ENCODE data around the gene CTIF.
"Not testable (repeated sequence)": the region's sequence is repeated elsewhere in the genome, so short reads cannot be mapped to it uniquely, and the experiment has no call there.

Gene CTIF

DNA sequence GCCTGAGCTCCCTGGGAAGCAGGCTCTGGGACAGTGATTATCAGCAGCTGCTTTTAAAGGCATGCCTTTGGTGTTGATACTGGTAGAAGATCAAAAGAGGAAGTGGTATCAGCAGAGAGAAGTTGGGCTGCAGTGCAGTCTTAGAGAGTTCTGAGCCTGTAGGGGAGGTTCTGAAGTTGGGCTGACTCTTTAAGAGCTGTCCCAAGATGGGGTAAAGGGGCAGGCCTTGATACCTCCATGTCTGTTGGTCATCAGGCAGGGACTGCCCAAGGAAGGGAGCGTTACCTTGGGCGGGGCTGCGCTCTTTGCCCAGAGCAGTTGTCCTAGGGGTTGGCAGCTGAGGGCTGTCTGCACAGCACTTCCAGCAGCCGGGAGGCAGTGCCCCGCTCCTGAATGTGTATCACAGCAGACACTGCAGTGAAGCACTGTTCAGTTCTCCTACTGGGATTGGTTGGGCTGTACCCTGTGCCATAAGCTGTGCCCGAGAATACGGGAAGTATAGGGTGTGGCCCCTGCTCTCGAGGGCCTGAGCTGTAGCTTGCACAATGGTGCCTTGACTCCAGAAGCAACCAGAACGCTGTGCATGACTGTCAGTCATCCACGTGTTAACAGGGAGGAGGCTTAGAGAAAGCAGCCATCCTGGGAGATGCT, 177.0 kb downstream of the CTIF start:
- no peak for DNase-seq

DNA sequence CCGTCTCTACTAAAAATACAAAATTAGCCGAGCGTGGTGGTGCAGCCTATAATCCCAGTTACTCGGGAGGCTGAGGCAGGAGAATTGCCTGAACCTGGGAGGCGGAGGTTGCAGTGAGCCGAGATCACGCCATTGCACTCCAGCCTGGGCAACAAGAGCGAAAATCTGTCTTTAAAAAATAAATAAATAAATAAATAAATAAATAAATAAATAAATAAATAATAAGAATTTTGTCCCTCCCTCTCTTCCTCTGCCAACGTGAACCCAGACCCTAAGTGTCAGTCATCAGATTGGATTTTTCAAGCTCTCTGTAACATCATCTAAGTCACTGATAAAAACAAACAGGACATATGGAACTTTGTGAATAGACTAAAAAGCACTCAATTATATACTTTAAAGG, 178.4 kb downstream of the CTIF start:
- DNase-seq, result not testable (repeated sequence)

- no peak for DNase-seq
These were observed 179.6 kb downstream of the CTIF start for GRCh38 chr18:48718251-48718959.

DNA sequence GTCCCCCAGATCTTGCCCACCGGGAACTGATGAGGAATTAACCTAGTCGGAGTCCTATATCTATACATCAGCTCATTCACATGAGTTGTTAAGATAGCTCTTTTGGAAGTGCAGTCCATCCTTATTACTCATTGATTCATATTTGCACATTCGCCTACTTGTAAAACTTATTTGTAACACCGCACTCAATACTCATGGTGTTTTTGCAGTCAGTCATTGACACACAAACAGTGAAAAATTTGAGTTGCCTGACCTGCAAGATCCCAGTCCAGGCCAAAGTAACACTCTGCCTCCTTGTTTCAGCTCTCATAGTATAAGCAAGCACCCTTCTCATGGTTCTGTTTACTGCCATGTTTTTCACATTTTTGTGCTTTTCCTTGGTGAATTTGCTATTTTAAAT, 180.6 kb downstream of the CTIF start:
- DNase-seq, result no peak

DNA sequence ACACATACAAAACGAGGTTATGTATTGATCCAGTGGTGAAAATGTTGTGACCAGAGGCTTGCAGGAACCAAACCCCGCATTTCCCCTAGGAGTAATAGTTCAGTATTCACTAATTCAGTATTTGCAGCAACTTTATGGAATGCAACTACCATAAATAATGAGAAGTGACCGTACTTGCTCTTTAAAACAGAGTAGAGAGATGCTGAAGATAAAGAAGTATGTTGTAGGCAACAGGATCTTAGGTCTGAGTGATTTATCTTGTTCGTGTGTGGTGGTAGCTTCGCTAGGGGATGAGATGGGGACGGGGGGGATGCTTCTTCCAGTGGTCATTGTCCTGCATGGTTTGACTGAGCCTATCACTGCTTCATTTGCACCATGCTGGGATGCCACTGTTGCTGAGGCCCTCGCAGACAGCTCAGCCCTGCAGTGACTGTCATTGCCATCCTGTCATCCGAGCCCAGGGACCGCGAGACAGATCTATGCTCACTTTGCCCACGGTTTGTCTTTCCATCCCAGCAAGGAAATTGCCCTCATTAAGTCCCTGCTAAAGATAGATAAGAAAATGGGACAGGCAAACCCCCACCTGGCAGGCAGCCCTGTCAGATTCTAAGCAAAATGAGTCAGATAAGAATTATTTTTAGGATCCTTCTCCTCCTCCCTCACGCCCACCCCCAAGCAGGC, 181.3 kb downstream of the CTIF start:
- no peak for DNase-seq

DNA sequence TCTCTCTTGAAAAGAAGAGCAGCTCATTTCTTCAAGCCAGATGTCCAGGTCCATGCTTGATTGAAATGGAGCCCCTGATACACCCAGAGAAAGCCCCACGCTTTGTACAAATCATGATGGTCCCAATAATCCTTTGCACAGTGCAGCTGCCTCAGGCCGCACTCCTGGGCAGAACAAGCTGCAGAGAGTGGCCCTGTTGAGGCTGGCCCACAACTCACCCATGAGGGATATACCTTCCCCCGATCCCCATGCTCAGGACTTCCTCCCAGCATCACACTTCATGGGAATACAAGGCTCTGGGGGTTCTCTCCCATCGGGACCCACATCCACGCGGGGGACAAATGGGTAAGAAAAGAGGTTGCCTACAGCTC, 181.8 kb downstream of the CTIF start:
- no peak for DNase-seq

GRCh38 chr18:48721312-48721711, 182.5 kb downstream of the CTIF start:
- DNase-seq, result no peak

DNA sequence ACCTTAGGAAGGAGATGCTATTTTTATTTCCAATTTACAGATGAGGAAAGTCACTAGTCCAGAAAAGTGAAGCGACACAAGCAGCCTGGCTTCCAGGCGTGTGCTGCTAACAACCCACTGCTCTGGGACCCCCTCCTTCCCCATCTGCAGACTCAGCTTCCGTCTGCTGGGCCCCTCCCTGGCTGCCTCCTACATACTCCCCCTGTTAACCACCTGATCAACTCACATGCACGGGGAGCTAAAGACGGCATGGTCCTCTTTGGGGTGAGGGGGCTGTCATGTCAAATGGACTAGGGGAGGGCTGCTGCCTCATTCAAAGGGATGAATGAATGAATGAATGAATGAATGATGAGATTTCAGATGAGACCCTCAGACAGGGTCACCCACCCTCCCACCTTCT, 184.2 kb downstream of the CTIF start:
- DNase-seq, result no peak

DNA sequence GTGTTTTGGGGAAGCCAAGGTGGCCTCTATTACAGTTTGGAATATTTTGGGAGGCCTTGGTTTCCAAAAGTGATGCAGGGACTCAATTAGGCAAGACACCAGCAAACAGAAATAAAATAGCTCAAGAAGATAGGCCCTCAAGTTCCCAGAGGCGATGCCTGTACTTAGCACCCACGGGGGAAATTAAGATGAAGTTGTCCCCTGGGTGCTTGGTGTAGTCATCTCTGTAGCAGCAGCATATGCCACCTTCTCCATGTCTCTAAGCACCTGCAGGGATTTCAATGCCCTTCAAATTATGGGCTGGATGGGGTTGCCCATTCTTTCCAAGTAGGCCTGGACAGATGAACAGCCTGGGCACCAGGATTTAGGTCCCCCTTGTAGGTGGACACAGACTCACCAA, 185.0 kb downstream of the CTIF start:
- no peak for DNase-seq

DNA sequence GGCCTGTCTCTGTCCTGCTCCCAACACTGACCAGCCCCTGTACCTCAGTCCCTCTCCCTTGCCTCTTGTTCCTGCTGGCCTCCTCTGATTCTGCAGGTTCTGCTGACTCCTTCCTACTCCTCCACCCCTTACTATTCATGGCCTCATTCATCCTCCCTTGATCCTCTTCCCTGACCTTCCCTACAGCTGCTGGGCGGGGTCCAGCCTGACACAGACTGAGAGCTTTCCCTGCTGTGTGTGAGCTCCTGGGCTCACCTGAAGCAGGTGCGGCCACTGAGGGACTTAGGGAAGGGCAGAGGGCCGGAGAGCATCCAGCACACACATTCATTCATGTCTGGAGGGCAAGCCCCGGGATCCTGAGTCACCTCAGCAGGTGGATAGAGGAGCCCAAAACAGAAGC, 185.6 kb downstream of the CTIF start:
- DNase-seq, result no peak

DNA sequence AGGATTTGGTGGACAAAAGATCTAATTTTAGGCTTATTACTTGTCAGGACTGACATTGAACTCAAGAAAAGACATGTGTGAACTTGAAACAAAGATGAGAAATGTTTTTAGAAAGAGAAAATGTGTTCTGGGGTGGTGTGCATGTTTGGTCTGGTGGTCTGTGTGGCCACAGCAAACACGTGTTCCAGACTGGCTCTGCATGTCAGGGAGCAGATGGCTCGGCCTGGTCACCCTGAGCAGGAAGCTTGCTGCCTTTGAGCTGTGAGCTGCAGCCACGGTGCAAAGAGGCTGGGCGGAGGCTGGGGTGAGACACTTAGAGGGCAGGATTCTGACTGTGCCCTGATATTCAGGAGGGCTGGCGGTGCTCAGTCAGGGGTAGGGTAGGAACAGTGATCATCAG, 186.1 kb downstream of the CTIF start:
- DNase-seq, result no peak

DNA sequence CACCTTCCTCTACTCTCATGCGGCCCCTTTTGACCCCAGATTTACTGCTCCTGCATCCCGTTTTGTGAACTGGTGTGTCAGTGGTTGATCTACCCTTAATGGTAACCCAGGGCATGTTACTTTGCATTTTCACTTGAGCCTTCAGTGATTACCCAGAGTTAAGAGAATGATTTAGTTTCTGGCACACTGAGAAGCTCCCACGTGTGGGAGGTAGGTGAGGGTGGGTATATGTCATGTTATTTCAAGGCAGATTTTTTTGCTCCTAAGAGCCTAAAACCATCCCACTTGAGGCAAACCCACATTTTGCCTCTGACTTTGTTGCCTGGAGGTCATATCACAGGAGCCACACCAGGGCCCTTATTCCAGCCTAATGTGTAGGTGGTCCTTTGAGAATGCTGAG, 186.7 kb downstream of the CTIF start:
- no peak for DNase-seq

DNA sequence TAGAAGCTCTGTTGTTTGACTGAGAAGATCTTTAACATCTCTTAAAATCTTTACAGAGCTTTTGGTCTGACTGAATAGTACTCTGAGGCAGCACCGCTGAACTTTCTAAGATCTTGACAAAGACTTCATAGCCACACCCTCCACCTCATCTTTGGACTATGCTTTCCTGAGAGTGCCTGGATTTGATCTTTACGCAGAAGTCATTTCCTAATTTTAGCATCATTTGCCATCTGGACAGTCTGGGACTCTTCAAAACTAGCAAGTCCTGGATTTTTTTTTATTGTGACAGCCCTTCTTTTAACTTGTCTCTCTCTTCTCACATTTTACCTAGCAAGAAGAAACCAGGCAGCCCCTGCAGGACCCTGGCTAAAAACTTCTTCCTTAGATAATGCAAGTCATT, 188.8 kb downstream of the CTIF start:
- no peak for DNase-seq

DNA sequence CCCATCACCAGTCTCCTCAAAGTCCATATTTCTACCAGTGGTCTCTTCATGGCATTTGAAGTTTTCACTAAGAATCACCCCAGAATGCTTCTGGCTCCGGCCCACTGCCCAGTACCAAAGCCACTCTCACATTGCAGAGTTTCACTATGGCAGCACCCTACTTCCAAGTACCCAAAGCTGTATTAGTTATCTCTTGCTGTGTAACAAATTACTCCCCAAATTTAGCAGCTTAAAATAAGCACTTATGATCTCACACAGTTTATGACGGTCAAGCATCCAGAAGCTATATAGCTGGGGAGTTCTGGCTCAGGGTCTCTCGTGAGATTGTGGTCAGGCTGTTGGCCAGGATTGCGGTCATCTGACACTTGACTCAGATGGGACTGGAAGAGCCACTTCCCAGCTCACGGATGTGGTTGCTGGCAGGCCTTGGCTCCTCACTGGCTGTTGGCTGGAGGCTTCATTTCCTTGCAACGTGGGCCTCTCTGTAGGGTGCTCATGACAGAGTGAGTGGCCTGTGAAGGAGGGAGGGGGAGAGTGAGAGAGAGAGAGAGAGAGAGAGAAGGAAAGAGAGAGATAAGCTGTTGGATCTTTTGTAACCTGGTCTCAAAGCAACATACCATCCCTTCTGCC, 189.5 kb downstream of the CTIF start:
- DNase-seq, result no peak

DNA sequence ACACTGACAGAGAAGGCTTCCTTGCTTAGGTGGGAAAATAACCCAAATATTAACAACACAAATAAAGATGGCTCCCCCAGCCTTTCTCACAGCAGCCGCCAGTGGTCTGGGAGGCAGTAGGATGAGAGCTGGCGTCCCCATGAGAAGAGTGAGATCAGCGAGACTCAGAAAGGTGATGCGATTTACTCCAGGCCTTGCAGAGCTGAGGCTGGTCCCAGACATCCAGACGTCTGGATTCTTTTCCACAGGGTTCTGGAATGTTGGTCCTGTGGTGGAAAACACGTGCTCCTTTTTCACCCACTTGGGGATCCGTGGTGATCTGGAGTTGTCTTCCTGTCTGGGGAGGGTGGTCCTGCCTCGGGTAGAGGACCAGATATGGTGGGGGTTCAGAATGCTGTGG, 190.6 kb downstream of the CTIF start:
- DNase-seq, result no peak

GRCh38 chr18:48730010-48730409, 191.2 kb downstream of the CTIF start:
- DNase-seq, result no peak

DNA sequence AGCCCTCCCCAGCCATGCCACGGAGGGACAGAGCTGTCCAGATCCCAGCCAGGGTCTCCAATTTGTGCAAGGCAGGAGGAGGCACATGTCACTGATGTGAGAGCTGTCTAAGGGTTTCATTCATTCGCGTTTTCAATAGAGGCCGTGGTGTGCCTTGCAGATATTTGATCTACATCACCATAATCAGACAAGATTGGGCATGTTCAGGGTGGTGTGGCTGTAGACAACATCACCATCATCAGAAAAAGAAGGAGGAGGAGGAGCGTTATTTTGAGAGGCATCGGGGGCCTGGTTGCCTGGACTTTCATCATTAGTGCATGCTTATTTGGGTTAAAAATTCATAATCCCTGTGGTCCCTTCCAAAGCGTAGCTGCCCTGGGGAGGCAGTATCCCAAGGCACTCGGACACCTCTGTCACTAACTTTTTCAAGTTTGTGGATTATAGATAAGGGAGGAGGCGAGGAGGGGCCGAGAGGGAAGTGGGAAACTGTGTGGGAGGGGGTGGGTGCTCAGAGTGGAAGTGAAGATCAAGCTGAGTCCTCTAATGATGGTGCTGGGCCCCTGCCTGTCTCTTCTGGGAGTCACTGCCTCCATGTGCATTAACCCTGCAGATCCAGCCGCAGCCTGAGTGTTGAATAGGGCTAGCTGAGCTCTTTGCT, 194.1 kb downstream of the CTIF start:
- DNase-seq, result no peak

DNA sequence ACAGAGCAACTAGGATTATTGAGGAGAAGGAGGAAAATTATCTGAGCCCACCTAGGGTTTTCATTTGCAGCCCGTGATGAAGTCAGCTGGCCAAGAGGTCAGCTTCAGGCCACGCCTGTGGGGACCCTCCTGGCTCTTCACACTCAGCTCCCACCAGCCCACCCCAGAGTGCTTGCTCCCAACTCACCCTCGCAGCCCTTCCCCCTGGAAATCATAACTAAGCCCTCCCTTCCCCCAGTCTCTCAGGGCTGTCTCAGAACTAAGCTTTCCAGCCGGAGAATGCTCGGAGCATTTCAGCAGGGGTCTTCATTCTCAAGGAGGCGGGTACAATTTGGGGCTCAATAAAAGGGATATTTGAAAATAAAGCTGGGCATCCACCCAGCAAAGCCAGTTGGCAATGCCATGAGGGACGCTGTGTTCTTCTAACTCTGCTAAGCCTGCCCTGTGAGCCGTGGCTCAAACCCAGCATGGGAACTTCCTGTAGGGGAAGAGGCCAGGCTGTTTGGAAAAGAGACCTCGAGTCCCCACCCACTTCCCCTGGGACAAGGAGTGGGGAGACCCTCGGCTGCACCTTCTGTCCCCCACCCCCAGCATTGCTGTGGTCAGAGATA, 194.9 kb downstream of the CTIF start:
- DNase-seq, result no peak

GRCh38 chr18:48734460-48734859, 195.6 kb downstream of the CTIF start:
- DNase-seq, result no peak

DNA sequence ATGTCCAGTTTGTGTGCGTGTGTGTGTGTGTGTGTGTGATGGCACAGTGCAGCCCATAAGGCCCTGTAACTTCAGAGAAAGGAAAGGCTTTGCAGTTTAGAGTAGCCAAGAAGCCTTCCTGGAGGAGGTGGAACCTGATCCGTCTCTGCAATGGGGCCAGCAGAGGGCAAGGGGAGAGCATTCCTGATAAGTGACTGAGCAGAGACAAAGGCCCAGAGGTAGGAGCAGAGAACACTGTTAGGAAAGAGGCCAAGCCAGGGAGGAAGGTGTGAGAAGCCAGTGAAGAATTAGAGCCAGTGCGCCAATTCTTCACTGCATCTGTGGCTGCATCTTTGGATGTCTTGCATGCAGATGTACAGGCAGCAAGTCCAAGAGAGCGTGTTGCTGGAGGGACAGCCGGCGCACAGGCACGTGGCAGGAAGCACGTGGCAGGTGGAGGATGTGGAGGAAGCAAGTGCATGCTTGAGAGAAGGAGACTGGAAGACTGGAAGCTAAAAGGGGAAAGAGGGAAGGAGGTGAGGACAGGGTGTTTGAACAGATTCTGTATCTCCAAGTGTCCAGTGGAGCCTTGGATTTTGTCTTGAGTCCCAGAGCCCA, 196.3 kb downstream of the CTIF start:
- no peak for DNase-seq

- DNase-seq, result no peak
These were observed 196.9 kb downstream of the CTIF start for GRCh38 chr18:48735681-48736255.
